HepG2 (cell line): Measurements from ENCODE around the gene DLX3. TPM values are rescaled to one million over a fixed set of nuclear protein-coding genes. Genes with fewer than 3 reads are reported as not detected.

Experiments used
- CERS6 ChIP-seq: sonication (generic); formaldehyde crosslinking; IDR thresholded peaks from 2 replicates; pipeline ENCODE4 v1.5.0; 2020; ENCODE audit warnings: missing genetic modification reagents
- FOXA3 ChIP-seq: IDR thresholded peaks from 2 replicates; pipeline ENCODE4 v1.6.1; 2016; ENCODE audit warnings: missing genetic modification reagents, missing compliant biosample characterization
- HOXD1 ChIP-seq: sonication (generic); formaldehyde crosslinking; IDR thresholded peaks from 2 replicates; pipeline ENCODE4 v1.5.0; 2020; ENCODE audit warnings: missing genetic modification reagents
- MIER2 ChIP-seq: IDR thresholded peaks from 2 replicates; pipeline ENCODE4 v1.6.1; 2016; ENCODE audit warnings: missing biosample characterization, missing genetic modification reagents
- REPIN1 ChIP-seq: sonication (generic); formaldehyde crosslinking; IDR thresholded peaks from 2 replicates; pipeline ENCODE4 v1.8.0; 2022; ENCODE audit warnings: missing genetic modification reagents, low read depth, mild to moderate bottlenecking, borderline replicate concordance
- RERE ChIP-seq: IDR thresholded peaks from 2 replicates; pipeline ENCODE4 v1.6.1; 2016; ENCODE audit warnings: low read depth, missing genetic modification reagents, missing compliant biosample characterization
- SMC3 ChIP-seq: IDR thresholded peaks from 2 replicates; pipeline ENCODE4 v1.6.1; 2011; ENCODE audit warnings: low read length, improper control_type of control experiment
- TIGD3 ChIP-seq: sonication (generic); formaldehyde crosslinking; IDR thresholded peaks from 2 replicates; pipeline ENCODE4 v1.5.1; 2020; ENCODE audit warnings: mild to moderate bottlenecking, missing genetic modification reagents, borderline replicate concordance
- TRAFD1 ChIP-seq: sonication (generic); formaldehyde crosslinking; IDR thresholded peaks from 2 replicates; pipeline ENCODE4 v1.5.1; 2020; ENCODE audit warnings: missing genetic modification reagents, mild to moderate bottlenecking, borderline replicate concordance
- XRCC5 ChIP-seq: fragments of 200-400 bp; formaldehyde crosslinking; optimal IDR thresholded peaks from 2 replicates; pipeline ENCODE3; 2017; ENCODE audit warnings: mild to moderate bottlenecking, low read length
- ZBTB46 ChIP-seq: sonication (generic); formaldehyde crosslinking; IDR thresholded peaks from 2 replicates; pipeline ENCODE4 v1.4.0; 2020; ENCODE audit warnings: mild to moderate bottlenecking, missing genetic modification reagents, borderline replicate concordance
- ZNF572 ChIP-seq: sonication (generic); formaldehyde crosslinking; IDR thresholded peaks from 2 replicates; pipeline ENCODE4 v1.5.1; 2020; ENCODE audit warnings: mild to moderate bottlenecking, missing genetic modification reagents
- ZNF598 ChIP-seq: sonication (generic); formaldehyde crosslinking; IDR thresholded peaks from 2 replicates; pipeline ENCODE4 v1.5.1; 2020; ENCODE audit warnings: mild to moderate bottlenecking, missing genetic modification reagents, borderline replicate concordance
- ZNF800 ChIP-seq: sonication (generic); formaldehyde crosslinking; IDR thresholded peaks from 2 replicates; pipeline ENCODE4 v1.4.0; 2020; ENCODE audit warnings: missing genetic modification reagents
- polyA plus RNA-seq, 8 experiments: library from polyadenylated mRNA; depleted of rRNA in 3 of 8; stranded (reverse) in 7 of 8; unstranded in 1 of 8; fragments of >200 nt; fragmentation: Illumina TruSeq in 4 of 8; extraction: Trizol in 4 of 8; gene quantifications; 2 replicates each; pipeline versions ENCODE4 v1.2.1 to v1.2.3, GENCODE V29; 2011 to 2016; ENCODE audit warnings: low read depth in 4 of 8, missing spikeins in 1 of 8, mixed read lengths in 1 of 8; ENCODE audit not compliant: insufficient read depth in 1 of 8
- total RNA-seq, 5 experiments: library from RNA; depleted of rRNA; stranded (reverse); fragments of >200 nt; fragmentation: Illumina TruSeq; extraction: Trizol; gene quantifications; 2 replicates each; pipeline ENCODE4 v1.2.3, GENCODE V29; 2016; ENCODE audit warnings: low read depth in 1 of 5

DLX3 gene
- total and polyA plus RNA-seq, 2 of the 13 experiments (the other 11 are each of a cell fraction or from before 2014, with no cell fraction given), result 0.03 TPM; not detected in 1

GRCh38 chr17:49997773-49998703, 3.0 kb upstream of the DLX3 start (continued):
- TF ChIP-seq RERE (CRISPR knock-in tag) (no peak), MIER2 (CRISPR knock-in tag) (no peak), HOXD1 (CRISPR knock-in tag) (no peak), SMC3 (peak; percentile 96), TIGD3 (no peak), REPIN1 (peak; percentile 70; the same call in 1 of the 2 replicates), TRAFD1 (CRISPR knock-in tag) (0 out of 2 replicates have a peak, but pooled peaks have one; percentile 32), ZNF598 (CRISPR knock-in tag) (no peak), ZNF800 (CRISPR knock-in tag) (0 out of 2 replicates have a peak, but pooled peaks have one; percentile 39), XRCC5 (peak; percentile 94), ZBTB46 (CRISPR knock-in tag) (no peak), CERS6 (no peak), ZNF572 (CRISPR knock-in tag) (no peak), FOXA3 (no peak)
